ENCODE results near the gene ZNF507. TPM values are rescaled to one million over a fixed set of nuclear protein-coding genes. Genes with fewer than 3 reads are reported as not detected.

The ZNF507 gene
- total RNA-seq, 1 donor from 2014 or later, result 17.0 TPM

- H3K4me1 Mint-ChIP-seq (ENCODE audit: low read depth), result peaks cover 21% of the 10 kb centered on the region
- DNase-seq (ENCODE audit: low spot score), result no peak
- H3K9me3 Mint-ChIP-seq (ENCODE audit: low read depth), result no peaks in the 10 kb centered on the region
- H3K4me3 Mint-ChIP-seq (ENCODE audit: unreplicated experiment), result no peak overlapping the region
- TF ChIP-seq CTCF (IDR thresholded peaks at IDR 0.05), result no peak
- H3K27ac Mint-ChIP-seq (ENCODE audit: unreplicated experiment), result peak overlapping the region; percentile 63
- no peaks in the 10 kb centered on the region for H3K27me3 Mint-ChIP-seq (ENCODE audit: low read depth)
- peaks cover 11% of the 10 kb centered on the region for H3K36me3 Mint-ChIP-seq (ENCODE audit: low read depth)
Measured at GRCh38 chr19:32362318-32362691, 16.9 kb downstream of the ZNF507 start.

- Mint-ChIP-seq H3K4me1 (ENCODE audit: low read depth) (peaks cover 25% of the 10 kb centered on the region), H3K4me3 (ENCODE audit: unreplicated experiment) (no peak overlapping the region), H3K36me3 (ENCODE audit: low read depth) (peaks cover 11% of the 10 kb centered on the region), H3K9me3 (ENCODE audit: low read depth) (no peaks in the 10 kb centered on the region), H3K27me3 (ENCODE audit: low read depth) (no peaks in the 10 kb centered on the region), H3K27ac (ENCODE audit: unreplicated experiment) (no peak overlapping the region)
- DNase-seq (ENCODE audit: low spot score), result no peak
- TF ChIP-seq CTCF (IDR thresholded peaks at IDR 0.05), result no peak
Measured at GRCh38 chr19:32363175-32363574, 17.8 kb downstream of the ZNF507 start.

- Mint-ChIP-seq H3K4me3 (ENCODE audit: unreplicated experiment) (no peak overlapping the region), H3K36me3 (ENCODE audit: low read depth) (peaks cover 11% of the 10 kb centered on the region), H3K4me1 (ENCODE audit: low read depth) (peaks cover 25% of the 10 kb centered on the region)
Measured at GRCh38 chr19:32363632-32364031, 18.2 kb downstream of the ZNF507 start.

GRCh38 chr19:32364040-32364439 is 18.6 kb downstream of the ZNF507 start:
- Mint-ChIP-seq H3K36me3 (ENCODE audit: low read depth) (peaks cover 10% of the 10 kb centered on the region), H3K27me3 (ENCODE audit: low read depth) (no peaks in the 10 kb centered on the region), H3K27ac (ENCODE audit: unreplicated experiment) (peak overlapping the region; percentile 42)

More at GRCh38 chr19:32363632-32364031, 18.2 kb downstream of the ZNF507 start:
- no peak for DNase-seq (ENCODE audit: low spot score)
- Mint-ChIP-seq H3K27ac (ENCODE audit: unreplicated experiment) (peak overlapping the region; percentile 42), H3K27me3 (ENCODE audit: low read depth) (no peaks in the 10 kb centered on the region), H3K9me3 (ENCODE audit: low read depth) (no peaks in the 10 kb centered on the region)
- TF ChIP-seq CTCF (IDR thresholded peaks at IDR 0.05), result no peak

GRCh38 chr19:32367063-32367462 is 21.7 kb downstream of the ZNF507 start:
- Mint-ChIP-seq H3K4me1 (ENCODE audit: low read depth) (peaks cover 22% of the 10 kb centered on the region), H3K36me3 (ENCODE audit: low read depth) (peaks cover 8% of the 10 kb centered on the region), H3K27me3 (ENCODE audit: low read depth) (no peaks in the 10 kb centered on the region), H3K9me3 (ENCODE audit: low read depth) (no peaks in the 10 kb centered on the region), H3K27ac (ENCODE audit: unreplicated experiment) (no peak overlapping the region), H3K4me3 (ENCODE audit: unreplicated experiment) (no peak overlapping the region)
- no peak for DNase-seq (ENCODE audit: low spot score)
- TF ChIP-seq CTCF (IDR thresholded peaks at IDR 0.05), result no peak

More at GRCh38 chr19:32364040-32364439, 18.6 kb downstream of the ZNF507 start:
- H3K4me1 Mint-ChIP-seq (ENCODE audit: low read depth), result peaks cover 25% of the 10 kb centered on the region
- H3K9me3 Mint-ChIP-seq (ENCODE audit: low read depth), result no peaks in the 10 kb centered on the region
- TF ChIP-seq CTCF (IDR thresholded peaks at IDR 0.05), result no peak
- no peak for DNase-seq (ENCODE audit: low spot score)
- H3K4me3 Mint-ChIP-seq (ENCODE audit: unreplicated experiment), result no peak overlapping the region

Measured in chondrocyte (in vitro differentiated cells).